Lung (tissue), 12 donors: ENCODE data around the gene WNT8A. TPM values are rescaled to one million over a fixed set of nuclear protein-coding genes. Genes with fewer than 3 reads are reported as not detected.

Source experiments
- ATAC-seq: fragments of 200-7000 bp; cut with Tn5 transposase; one replicate; pipeline ENCODE4 v1.9.1; 2020; ENCODE audit warnings: moderate number of reproducible peaks; ENCODE audit not compliant: insufficient read depth, low FRiP score
- DNase-seq, 3 donors: peaks; one replicate each; pipeline ENCODE4 v3.0.0-alpha.2; 2013 to 2017
- H3K27ac ChIP-seq, 2 donors: one replicate each; pipeline ENCODE4 v1.5.1; 2013; ENCODE audit warnings: mild to moderate bottlenecking in 2 of 2, moderate library complexity in 2 of 2, control low read depth in 1 of 2, inconsistent platforms in 1 of 2, low read depth in 1 of 2, low read length in 1 of 2
- H3K27me3 ChIP-seq, 3 donors: one replicate each; pipeline ENCODE4 v1.5.1; 2013; ENCODE audit warnings: low read length in 2 of 3; ENCODE audit not compliant: control insufficient read depth in 3 of 3, insufficient read depth in 3 of 3
- H3K36me3 ChIP-seq, 4 donors: one replicate each; pipeline ENCODE4 v1.5.1; 2013; ENCODE audit warnings: low read length in 4 of 4, mild to moderate bottlenecking in 1 of 4, moderate library complexity in 1 of 4; ENCODE audit not compliant: control insufficient read depth in 4 of 4, insufficient read depth in 4 of 4
- H3K4me1 ChIP-seq, 5 donors: one replicate each; pipeline ENCODE4 v1.5.1; 2013; ENCODE audit warnings: low read length in 5 of 5, mild to moderate bottlenecking in 2 of 5, moderate library complexity in 1 of 5; ENCODE audit not compliant: control insufficient read depth in 5 of 5, insufficient read depth in 5 of 5
- H3K4me3 ChIP-seq: one replicate; pipeline ENCODE4 v1.5.1; 2013; ENCODE audit warnings: mild to moderate bottlenecking, control low read depth, moderate library complexity
- H3K9ac ChIP-seq, 2 donors: one replicate each; pipeline ENCODE4 v1.5.1; 2013; ENCODE audit warnings: low read length in 2 of 2, control low read depth in 1 of 2; ENCODE audit not compliant: insufficient read depth in 1 of 2
- H3K9me3 ChIP-seq, 4 donors: one replicate each; pipeline ENCODE4 v1.5.1; 2013; ENCODE audit warnings: low read length in 3 of 4, mild to moderate bottlenecking in 1 of 4, moderate library complexity in 1 of 4; ENCODE audit not compliant: control insufficient read depth in 4 of 4, insufficient read depth in 3 of 4
- CTCF ChIP-seq: IDR thresholded peaks from 2 replicates; pipeline ENCODE4 v1.5.1; 2012; ENCODE audit warnings: mild to moderate bottlenecking; ENCODE audit errors: control extremely low read depth, extremely low read depth
- WGBS, 2 donors: extraction: QIAGEN DNeasy Blood & Tissue Kit; methylation state at CpG; one replicate each; pipeline ENCODE4 v1.1.7; 2013; 5-methylcytosine and 5-hydroxymethylcytosine counted together
- polyA plus RNA-seq, 2 donors: library from polyadenylated mRNA; stranded (reverse); fragments of 200-250 nt; gene quantifications; one replicate each; pipeline ENCODE4 v1.2.1, GENCODE V29; 2013
- total RNA-seq, 2 donors: library from RNA; depleted of rRNA in 1 of 2; stranded (reverse); fragments of >200 nt in 1 of 2; gene quantifications; one replicate each; pipeline ENCODE4 v1.2.1, GENCODE V29; 2014 to 2021
- donor health status: control.
- donor health status: control.
- donor health status: Bipolar disorder and iron deficiency.
- donor health status: healthy.
- donor health status: DM: yes; HTN: yes; CAD: no.

Gene WNT8A
- total and polyA plus RNA-seq, 4 donors, result not detected

GRCh38 chr5:138091685-138092084, 7.9 kb downstream of the WNT8A start:
- no peak for DNase-seq
- no peak for TF ChIP-seq CTCF
- Histone ChIP-seq H3K9ac (no peak overlapping the region), H3K27me3 (peaks cover 0 to 4% (median 4%) of the 10 kb centered on the region in 3 donors), H3K4me3 (no peak overlapping the region), H3K4me1 (no peaks in the 10 kb centered on the region), H3K9me3 (no peaks in the 10 kb centered on the region), H3K27ac (no peak overlapping the region), H3K36me3 (no peaks in the 10 kb centered on the region)
- ATAC-seq, result no peak
- 89 to 90% methylated on average over 4 of the region's 4 CpGs for WGBS, 2 donors

GRCh38 chr5:138092301-138092700, 8.5 kb downstream of the WNT8A start:
- ATAC-seq, result no peak
- Histone ChIP-seq H3K9me3 (no peaks in the 10 kb centered on the region), H3K9ac (no peak overlapping the region), H3K27me3 (peaks cover 0 to 4% (median 4%) of the 10 kb centered on the region in 3 donors), H3K4me1 (no peaks in the 10 kb centered on the region), H3K36me3 (no peaks in the 10 kb centered on the region), H3K4me3 (no peak overlapping the region), H3K27ac (no peak overlapping the region)
- DNase-seq, result no peak
- TF ChIP-seq CTCF, result no peak
- 79 to 100% methylated on average over 1 of the region's 1 CpG for WGBS, 2 donors

GRCh38 chr5:138093036-138093435, 9.2 kb downstream of the WNT8A start:
- Histone ChIP-seq H3K27me3 (peaks cover 0 to 4% (median 4%) of the 10 kb centered on the region in 3 donors), H3K36me3 (no peaks in the 10 kb centered on the region)

More at GRCh38 chr5:138093036-138093435, 9.2 kb downstream of the WNT8A start:
- Histone ChIP-seq H3K27ac (no peak overlapping the region), H3K9me3 (no peaks in the 10 kb centered on the region), H3K4me3 (no peak overlapping the region), H3K4me1 (no peaks in the 10 kb centered on the region), H3K9ac (no peak overlapping the region)
- DNase-seq (no peak), ATAC-seq (no peak)
- 35 to 36% methylated on average over 1 of the region's 1 CpG for WGBS, 2 donors
- TF ChIP-seq CTCF, result no peak
